HG03066 (cell line): ENCODE measurements around the gene PRRC2A.

Source experiments
- ATAC-seq: cut with Tn5 transposase; IDR thresholded peaks from one replicate; pipeline ENCODE4 v1.9.1; 2021; ENCODE audit warnings: low read depth; ENCODE audit not compliant: unreplicated experiment

Gene PRRC2A

DNA sequence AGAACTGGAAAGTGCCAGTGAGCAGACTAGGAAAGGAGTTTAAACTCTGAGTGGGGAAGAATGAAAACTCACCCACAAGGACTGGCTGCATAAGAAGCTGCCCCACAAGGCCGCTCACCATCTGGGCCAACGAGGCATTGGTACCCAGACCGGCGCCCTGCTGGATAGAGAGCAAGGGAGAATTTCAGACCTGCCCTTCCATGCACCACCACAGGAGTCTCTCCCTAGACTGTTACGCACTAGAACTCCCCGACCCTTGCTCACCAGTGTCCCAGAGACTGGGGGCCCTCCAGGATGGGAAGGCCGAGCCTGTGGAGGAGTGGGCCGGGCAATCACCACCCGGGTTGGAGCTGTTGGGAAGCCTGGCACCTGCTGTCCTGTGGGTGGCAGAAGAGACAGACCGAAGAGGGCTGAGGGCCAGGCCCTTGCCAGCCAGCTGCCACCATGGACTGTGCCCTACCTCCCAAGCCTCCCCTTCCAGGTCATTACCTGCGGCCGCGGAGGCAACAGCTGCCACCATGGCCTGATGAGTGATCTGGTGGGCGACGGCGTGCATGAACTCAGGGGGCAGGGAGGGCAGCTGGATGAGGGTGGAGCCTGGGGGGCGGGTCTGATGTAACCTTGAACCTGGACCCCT lies 23.4 kb downstream of the PRRC2A start:
- no peak for ATAC-seq

DNA sequence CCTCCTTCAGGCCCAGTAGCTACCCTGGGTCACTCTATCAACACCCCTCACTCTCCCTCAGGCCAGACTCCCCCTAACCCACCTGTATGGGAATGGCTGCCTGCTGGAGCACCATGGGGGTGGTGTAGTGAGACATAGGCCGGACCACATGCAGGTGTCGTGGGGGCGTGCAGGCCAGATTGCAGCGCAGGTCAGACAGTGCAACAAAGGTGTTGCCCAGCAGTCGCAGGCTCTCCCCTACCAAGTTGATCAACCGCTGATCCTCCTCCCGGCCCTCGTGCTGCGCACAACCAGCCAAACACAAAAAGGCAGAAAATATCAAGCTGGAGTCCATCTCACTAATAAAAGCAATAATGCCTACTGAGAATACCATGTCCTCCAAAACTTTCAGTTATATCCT lies 24.8 kb downstream of the PRRC2A start:
- ATAC-seq: no peak

- peak; percentile 22 for ATAC-seq
Measured at GRCh38 chr6:31651602-31652191, 31.2 kb downstream of the PRRC2A start.

- ATAC-seq: peak; percentile 56
Measured at GRCh38 chr6:31652925-31653724, 32.6 kb downstream of the PRRC2A start.

GRCh38 chr6:31654574-31655348 lies 34.2 kb downstream of the PRRC2A start:
- no peak for ATAC-seq

DNA sequence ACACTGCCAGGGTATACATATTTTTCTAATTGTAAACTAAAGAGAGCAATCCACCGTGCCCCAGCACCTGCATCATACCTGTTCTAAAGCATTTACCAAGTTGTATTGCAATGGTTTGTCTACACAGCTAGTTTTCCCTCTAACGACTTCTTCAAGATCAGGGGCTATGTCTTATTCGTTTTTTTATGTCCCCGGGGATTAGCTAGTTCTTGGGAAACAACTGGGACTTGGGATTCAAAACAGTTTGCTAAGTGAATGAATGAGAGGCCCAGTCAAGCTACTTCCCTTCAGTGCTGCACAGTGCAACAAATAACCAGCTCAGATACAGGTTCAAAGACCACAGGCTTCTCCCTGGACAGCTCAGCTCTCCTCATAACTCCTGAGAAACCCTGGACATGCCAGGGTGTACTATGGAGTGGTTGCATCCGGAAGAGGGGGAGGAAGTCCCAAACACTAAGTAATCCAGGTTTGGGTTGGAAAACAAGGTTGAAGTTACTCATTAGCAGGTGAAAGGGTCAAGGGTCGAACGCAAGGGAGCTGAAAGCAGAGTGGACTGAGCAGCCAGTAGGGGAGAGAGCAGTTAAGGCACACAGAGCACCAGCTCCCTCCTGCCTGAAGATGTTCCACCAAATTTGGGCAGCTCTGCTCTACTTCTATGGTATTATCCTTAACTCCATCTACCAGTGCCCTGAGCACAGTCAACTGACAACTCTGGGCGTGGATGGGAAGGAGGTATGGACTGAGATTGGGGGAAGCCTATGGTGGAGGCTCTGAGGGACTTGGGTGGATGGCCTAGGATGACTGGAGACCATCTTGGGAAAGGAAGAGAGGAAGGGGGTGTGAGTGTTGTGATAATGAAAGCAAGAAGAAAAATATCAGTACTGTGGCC lies 35.1 kb downstream of the PRRC2A start, which contains the start of gene APOM:
TSS of gene APOM (plus strand) at position 546 of the 889 bp plus-strand sequence. CDS start at position 619, 73 bp downstream.
- ATAC-seq: no peak

GRCh38 chr6:31657406-31658157 lies 37.1 kb downstream of the PRRC2A start:
- ATAC-seq: no peak

GRCh38 chr6:31658158-31658688 lies 37.7 kb downstream of the PRRC2A start:
- ATAC-seq: no peak

- ATAC-seq: no peak
Measured at GRCh38 chr6:31658983-31659648, 38.6 kb downstream of the PRRC2A start.

DNA sequence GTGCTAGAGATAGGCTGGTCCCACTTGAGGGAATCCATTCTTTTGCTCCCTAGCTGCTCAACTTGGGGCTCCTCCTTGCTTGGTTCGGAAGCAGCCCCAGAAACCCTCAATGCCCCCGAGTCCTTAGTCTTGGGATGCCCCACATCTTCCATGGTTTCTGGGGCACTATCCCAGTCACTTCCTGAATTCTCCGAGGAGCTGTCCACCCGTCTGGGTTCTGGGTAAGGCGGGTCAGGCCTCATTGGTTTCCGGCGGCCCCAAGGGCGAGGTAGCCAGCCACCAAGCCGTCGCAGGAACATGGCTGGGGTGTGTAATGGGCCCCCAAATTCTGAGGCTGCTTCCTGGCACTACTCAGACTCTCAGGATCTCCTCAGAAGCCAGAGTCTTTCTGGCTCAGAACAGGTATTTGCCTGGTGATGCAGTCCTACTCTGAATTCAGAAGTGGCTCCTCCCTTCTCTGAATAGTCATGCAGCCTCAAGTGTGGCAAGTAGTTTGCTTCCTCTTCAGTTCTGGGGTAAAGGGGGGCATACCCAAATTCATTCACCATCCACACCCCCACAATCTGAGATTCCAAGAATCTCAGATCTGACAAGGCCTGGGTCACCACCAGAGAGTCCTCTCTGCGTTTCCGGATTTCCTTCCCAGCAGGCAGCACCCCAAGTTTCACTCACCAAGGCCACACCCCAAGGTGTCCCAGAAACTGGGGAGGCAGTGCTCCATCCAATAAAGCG lies 39.3 kb downstream of the PRRC2A start:
- ATAC-seq: no peak

GRCh38 chr6:31660381-31661261 lies 40.1 kb downstream of the PRRC2A start, which contains the start of gene C6orf47:
Gene C6orf47, minus strand, starts transcription at chr6:31660778. Its CDS starts 831 bp downstream, at chr6:31659947.
- no peak for ATAC-seq

DNA sequence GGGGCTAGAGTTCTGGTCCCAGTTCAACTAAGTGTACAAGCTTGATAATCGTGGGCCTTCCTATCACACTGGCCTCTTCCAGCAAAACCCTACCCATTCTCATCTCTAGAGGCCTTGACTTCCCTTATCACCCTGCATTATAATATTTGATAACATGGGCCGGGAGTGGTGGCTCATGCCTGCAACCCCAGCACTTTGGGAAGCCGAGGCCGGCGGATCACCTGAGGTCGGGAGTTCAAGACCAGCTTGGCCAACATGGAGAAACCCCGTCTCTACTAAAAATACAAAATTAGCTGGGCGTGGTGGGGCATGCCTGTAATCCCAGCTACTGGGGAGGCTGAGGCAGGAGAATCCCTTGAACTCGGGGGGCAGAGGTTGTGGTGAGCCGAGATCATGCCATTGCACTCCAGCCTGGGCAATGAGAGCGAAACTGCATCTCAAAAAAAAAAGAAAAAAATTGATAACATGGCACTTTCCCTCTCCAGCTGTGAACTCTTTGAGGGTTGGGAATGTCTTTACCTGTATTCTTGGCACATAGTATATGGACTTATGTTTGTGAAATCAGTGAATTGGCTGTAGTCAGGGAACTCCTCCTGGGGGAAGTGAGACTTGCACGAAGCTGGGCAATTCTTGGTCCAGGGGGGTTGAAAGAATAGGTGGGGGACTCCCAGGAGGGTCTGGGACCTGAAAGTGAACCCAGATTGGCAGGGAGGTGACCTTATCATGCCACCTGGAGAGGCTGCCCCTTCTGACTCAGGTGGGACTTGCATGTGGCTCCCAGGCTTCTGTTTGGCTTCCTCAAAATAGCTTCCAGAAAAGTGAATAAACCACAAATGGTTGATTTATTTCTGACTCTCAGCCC lies 41.0 kb downstream of the PRRC2A start:
- no peak for ATAC-seq

GRCh38 chr6:31662124-31662723 lies 41.7 kb downstream of the PRRC2A start:
- no peak for ATAC-seq

GRCh38 chr6:31663126-31663960 lies 42.8 kb downstream of the PRRC2A start:
- ATAC-seq: no peak
